K562 (cell line): ENCODE results near the gene UBE2Q1. TPM values are rescaled to one million over a fixed set of nuclear protein-coding genes. Genes with fewer than 3 reads are reported as not detected.

Experiments used
- ATAC-seq: fragments of 200-7000 bp; cut with Tn5 transposase; 3 replicates; pipeline ENCODE4 v1.9.1; 2020; ENCODE audit warnings: moderate library complexity
- Bru-seq: library from RNA; stranded (reverse); fragments of 400-500 nt; gene quantifications from one replicate; lab custom pipeline; 2021; lab: Mats Ljungman, UMichigan
- BruChase-seq, 2 experiments: library from RNA; stranded (reverse); fragments of 400-500 nt; gene quantifications; one replicate each; lab custom pipeline; 2021; lab: Mats Ljungman, UMichigan
- BruUV-seq: library from RNA; stranded (reverse); fragments of 400-500 nt; replicated peaks from 2 replicates; lab custom pipeline; 2021; lab: Mats Ljungman, UMichigan
- CTCF ChIA-PET: fragments of 300-600 bp; formaldehyde crosslinking; extraction: SDS; loops from one replicate; lab custom pipeline; 2021; ENCODE audit warnings: low intra/inter-chr PET ratio; lab: Yijun Ruan, JAX
- POLR2A ChIA-PET: fragments of 300-600, 350-650 bp; sonication (Branson Sonifier 250); formaldehyde crosslinking; extraction: SDS; loops from one replicate; lab custom pipeline; 2021; ENCODE audit warnings: antibody characterized with exemption, inconsistent platforms; lab: Yijun Ruan, JAX
- DNase-seq, 4 experiments: peaks; one replicate each; pipeline versions ENCODE4 v3.0.0 to v3.0.0-alpha.2; 2011 to 2018; ENCODE audit warnings: low spot score in 3 of 4, mixed read lengths in 3 of 4; ENCODE audit errors: extremely low read depth in 1 of 4
- FAIRE-seq: peaks from 2 replicates; lab custom pipeline; 2011; peaks lifted over from hg19 to GRCh38; lab: Jason Lieb, UNC
- H2AFZ ChIP-seq: 2 replicates; pipeline ENCODE4 v1.6.0; 2011; ENCODE audit warnings: low read depth, low read length, control low read depth, inconsistent platforms
- H3K27ac ChIP-seq: fragments of 200-600 bp; 3 replicates; pipeline ENCODE4 v1.8.0; 2011; ENCODE audit warnings: low read depth, mild to moderate bottlenecking, control low read depth, inconsistent platforms, low read length, moderate library complexity, mixed read lengths; ENCODE audit errors: extremely low read depth
- H3K27me3 ChIP-seq, 2 experiments: fragments of 300-600 bp in 1 of 2; 2 replicates in 1 of 2; 3 replicates in 1 of 2; pipeline versions ENCODE4 v1.6.0 to v1.8.0; 2011; ENCODE audit warnings: inconsistent platforms in 2 of 2, low read length in 2 of 2, mild to moderate bottlenecking in 1 of 2, mixed read lengths in 1 of 2, moderate library complexity in 1 of 2; ENCODE audit not compliant: control insufficient read depth in 2 of 2, insufficient read depth in 2 of 2
- H3K36me3 ChIP-seq: fragments of 300-600 bp; 3 replicates; pipeline ENCODE4 v1.8.0; 2011; ENCODE audit warnings: mild to moderate bottlenecking, low read length, inconsistent platforms; ENCODE audit not compliant: control insufficient read depth, insufficient read depth
- H3K4me1 ChIP-seq, 2 experiments: fragments of 200-600 bp in 1 of 2; replicated peaks in 1 of 2; 2 replicates in 1 of 2; 3 replicates in 1 of 2; pipeline versions ENCODE4 v1.5.1 to v1.8.0; 2011; ENCODE audit warnings: inconsistent platforms in 2 of 2, low read length in 2 of 2, mild to moderate bottlenecking in 1 of 2, mixed read lengths in 1 of 2, moderate library complexity in 1 of 2; ENCODE audit not compliant: control insufficient read depth in 2 of 2, insufficient read depth in 2 of 2
- H3K4me2 ChIP-seq: 2 replicates; pipeline ENCODE4 v1.6.1; 2011; ENCODE audit warnings: low read length, control low read depth, inconsistent platforms, mixed read lengths; ENCODE audit not compliant: insufficient read depth
- H3K4me3 ChIP-seq: fragments of 200-600 bp; sonication (generic), shearing (Covaris generic); 2 replicates; pipeline ENCODE4 v1.5.1; 2016; ENCODE audit warnings: control low read depth, inconsistent platforms
- H3K79me2 ChIP-seq: fragments of 200-600 bp; 3 replicates; pipeline ENCODE4 v1.8.0; 2011; ENCODE audit warnings: low read length, inconsistent platforms; ENCODE audit not compliant: control insufficient read depth, insufficient read depth
- H3K9ac ChIP-seq, 2 experiments: 2 replicates each; pipeline versions ENCODE4 v1.6.0 to v1.6.1; 2011; ENCODE audit warnings: low read depth in 2 of 2, low read length in 2 of 2, control low read depth in 1 of 2, inconsistent platforms in 1 of 2, mild to moderate bottlenecking in 1 of 2, mixed read lengths in 1 of 2; ENCODE audit not compliant: insufficient read depth in 1 of 2
- H3K9me1 ChIP-seq: one replicate; pipeline ENCODE4 v1.6.0; 2011; ENCODE audit warnings: inconsistent platforms, mild to moderate bottlenecking, low read length, moderate library complexity; ENCODE audit not compliant: control insufficient read depth, insufficient read depth
- H3K9me3 ChIP-seq: replicated peaks from 2 replicates; pipeline ENCODE4 v1.5.1; 2011; ENCODE audit warnings: low read depth, low read length, inconsistent platforms; ENCODE audit not compliant: control insufficient read depth, insufficient read depth
- H4K20me1 ChIP-seq: replicated peaks from 2 replicates; pipeline ENCODE4 v1.6.1; 2011; ENCODE audit warnings: low read length, inconsistent platforms, mixed read lengths; ENCODE audit not compliant: control insufficient read depth, insufficient read depth
- COPS2 ChIP-seq: fragments of 450-650 bp; conservative IDR thresholded peaks from 2 replicates; pipeline ENCODE4 v1.6.1; 2016; ENCODE audit warnings: mild to moderate bottlenecking, moderate library complexity
- ELF1 ChIP-seq: fragments of 200-800 bp; sonication (Bioruptor generic); IDR thresholded peaks from 2 replicates; pipeline ENCODE4 v1.6.1; 2016; ENCODE audit warnings: missing genetic modification characterization, missing compliant biosample characterization
- GATAD2B ChIP-seq: fragments of 450-650 bp; IDR thresholded peaks from 2 replicates; pipeline ENCODE4 v1.6.1; 2017; ENCODE audit warnings: mild to moderate bottlenecking, borderline replicate concordance
- HIVEP1 ChIP-seq: fragments of 250-450 bp; sonication (Bioruptor Pico); IDR thresholded peaks from 2 replicates; pipeline ENCODE4 v1.4.0; 2020; ENCODE audit warnings: mild to moderate bottlenecking
- TCF7L2 ChIP-seq: fragments of 150-350 bp; IDR thresholded peaks from 2 replicates; pipeline ENCODE4 v1.6.1; 2016; ENCODE audit warnings: low read depth, mild to moderate bottlenecking, low read length, moderate library complexity
- WGBS: fragments of 100-300 bp; shearing (Covaris generic); methylation state at CpG from one replicate; pipeline ENCODE4 v1.1.6; 2016; ENCODE audit warnings: low coverage, mixed read lengths; ENCODE audit not compliant: insufficient coverage; ENCODE audit errors: missing lambda C conversion rate; 5-methylcytosine and 5-hydroxymethylcytosine counted together
- in situ Hi-C: fragments of 300-500 bp; cut with MboI; formaldehyde crosslinking; loops from 4 replicates; pipeline ENCODE4 v1.15.0; 2018; ENCODE audit warnings: inconsistent platforms, mixed read lengths
- intact Hi-C: fragments of 100-400 bp; cut with micrococcal nuclease; formaldehyde crosslinking; loops from 2 replicates; pipeline ENCODE4 v1.14.2; 2022
- long read RNA-seq, 3 experiments: library from polyadenylated mRNA in 2 of 3; library from RNA in 1 of 3; unstranded in 2 of 3; stranded (forward) in 1 of 3; transcript quantifications; one replicate each; pipeline ENCODE4 v2.0.0, GENCODE V29; 2019 to 2022
- polyA minus RNA-seq, 3 experiments: library from RNA; depleted of rRNA, polyadenylated mRNA; stranded (reverse); fragments of >200 nt; gene quantifications; 2 replicates each; pipeline ENCODE4 v1.2.3, GENCODE V29; 2011
- polyA plus RNA-seq, 8 experiments: library from polyadenylated mRNA; depleted of rRNA in 4 of 8; stranded (reverse) in 5 of 8; unstranded in 3 of 8; fragments of >200 nt; fragmentation: Nextera tagmentation in 2 of 8; fragmentation: Illumina TruSeq in 1 of 8; extraction: Ambion mirVana in 2 of 8; extraction: Trizol in 1 of 8; gene quantifications; 2 replicates each; pipeline versions ENCODE4 v1.2.1 to v1.2.3, GENCODE V29; 2011 to 2014; ENCODE audit warnings: inconsistent platforms in 1 of 8, missing spikeins in 1 of 8
- total RNA-seq, 7 experiments: library from RNA; depleted of rRNA in 6 of 7; stranded (reverse); fragments of >200 nt in 6 of 7; fragmentation: Illumina TruSeq in 2 of 7; extraction: Trizol in 2 of 7; gene quantifications; 2 replicates each; pipeline versions ENCODE4 v1.2.1 to v1.2.3, GENCODE V29; 2011 to 2021; ENCODE audit warnings: low replicate concordance in 1 of 7

The UBE2Q1 gene
- total RNA-seq (2011; cell fraction: chromatin; rRNA removed; ENCODE audit: low replicate concordance), result 32.4 and 54.0 TPM in 2 replicates
- 26.2 and 28.7 TPM in 2 replicates for total RNA-seq (2011; cell fraction: nucleolus; rRNA removed)
- 24.3 and 36.3 TPM in 2 replicates for total RNA-seq (2011; cell fraction: nucleoplasm; rRNA removed)
- total RNA-seq (2014; rRNA removed), result 21.6 and 25.2 TPM in 2 replicates
- 28.5 and 32.1 TPM in 2 replicates for total RNA-seq (2014; rRNA removed; fragmentation: Illumina TruSeq; extraction: Trizol)
- 31.6 and 33.2 TPM in 2 replicates for total RNA-seq (2015; rRNA removed; fragmentation: Illumina TruSeq; extraction: Trizol)
- 58.8 and 62.4 TPM in 2 replicates for total RNA-seq (2021)
- 14.2 and 17.7 TPM in 2 replicates for polyA plus RNA-seq (2011; rRNA removed)
- polyA plus RNA-seq (2011; cell fraction: cytosol; rRNA removed), result 5.4 and 7.9 TPM in 2 replicates
- polyA plus RNA-seq (2011; cell fraction: nucleus; rRNA removed), result 33.8 and 37.6 TPM in 2 replicates
- 43.5 and 51.3 TPM in 2 replicates for polyA plus RNA-seq (2012)
- polyA plus RNA-seq (2014; fragmentation: Illumina TruSeq; extraction: Trizol), result 39.0 and 48.3 TPM in 2 replicates
- polyA plus RNA-seq (2014; fragmentation: Nextera tagmentation; extraction: Ambion mirVana), result 10 to 100 TPM in 1 of 2 experiments, 1 to 10 TPM in 1; 8.0 to 10.6 TPM
- polyA plus RNA-seq (2014; rRNA removed), result 17.9 and 27.6 TPM in 2 replicates
- polyA minus RNA-seq (2011; rRNA and poly(A)+ RNA removed), result 8.3 and 8.9 TPM in 2 replicates
- 12.8 and 15.7 TPM in 2 replicates for polyA minus RNA-seq (2011; cell fraction: cytosol; rRNA and poly(A)+ RNA removed)
- polyA minus RNA-seq (2011; cell fraction: nucleus; rRNA and poly(A)+ RNA removed), result 12.1 and 22.4 TPM in 2 replicates
- percentile 86 among the genes with signal in this experiment for Bru-seq, nascent RNA
- percentile 78 among the genes with signal in this experiment for BruChase-seq, experiment 1, labeled RNA remaining after a 2-hour chase
- BruChase-seq, experiment 2, labeled RNA remaining after a 6-hour chase, result percentile 86 among the genes with signal in this experiment
- long read RNA-seq, experiment 1, transcript UBE2Q1-201 (13 exons, 3,210 nt), result major isoform, 83 of 112 reads
- long read RNA-seq, experiment 1, partial matches to known transcripts, result 10 of 112 reads
- long read RNA-seq, experiment 1, other reads (novel, unspliced or antisense), result 18 of 112 reads
- long read RNA-seq, experiment 2, transcript UBE2Q1-201 (13 exons, 3,210 nt), result major isoform, 27 of 53 reads
- long read RNA-seq, experiment 2, partial matches to known transcripts, result 17 of 53 reads
- long read RNA-seq, experiment 2, other reads (novel, unspliced or antisense), result 9 of 53 reads
- long read RNA-seq, experiment 3, partial matches to known transcripts, result 3 of 5 reads
- long read RNA-seq, experiment 3, other reads (novel, unspliced or antisense), result 1 of 5 reads

- ChIA-PET CTCF (interaction anchor here (0.6 to 2.8 kb wide), 7 partner anchors 12 to 503 kb away, joined by 3 to 19 read pairs (median 4); no protein-coding TSS in a partner anchor), POLR2A (interaction anchor here (0.6 kb wide), 1 partner anchor 17 kb away, joined by 3 read pairs; no protein-coding TSS in a partner anchor)
- ATAC-seq (peak; percentile 6; the same call in 2 of the 3 replicates), FAIRE-seq (peak; percentile 51), DNase-seq (peak; percentile 32 to 85 (median 63))
- no peaks in the 10 kb centered on the region for H3K9me1 ChIP-seq
- WGBS, result under 1% methylated on average over 21 of the region's 69 CpGs
- in situ Hi-C loops (loop anchor here (5.0 kb wide), 1 partner anchor 71 kb away; no protein-coding TSS in a partner anchor), intact Hi-C loops (loop anchor here (2.0 to 5.0 kb wide), 5 partner anchors 199 to 529 kb away; partner anchors contain the start of genes EFNA4, PMVK and ZBTB7B)
- peak within 1 kb of the TSS; percentile 80 to 95 for H3K9ac ChIP-seq
- no peaks in the 10 kb centered on the region for H4K20me1 ChIP-seq
- peaks cover 31% of the 10 kb centered on the region for H3K36me3 ChIP-seq
- BruUV-seq, result no TSS peak
- peaks cover 0 to 3% of the 10 kb centered on the region in 2 experiments; a peak in 1 of 5 replicates for H3K27me3 ChIP-seq
- no peaks in the 10 kb centered on the region for H3K9me3 ChIP-seq
- peak within 1 kb of the TSS; percentile 95 for H2AFZ ChIP-seq
- H3K4me2 ChIP-seq, result peak within 1 kb of the TSS; percentile 99
- peak within 1 kb of the TSS; percentile 82 for H3K4me3 ChIP-seq
- H3K79me2 ChIP-seq, result peaks cover 27% of the 10 kb centered on the region
- peaks cover 18 to 21% of the 10 kb centered on the region in 2 experiments; a peak in 4 of 5 replicates for H3K4me1 ChIP-seq
- H3K27ac ChIP-seq, result peak within 1 kb of the TSS; percentile 82
- TF ChIP-seq GATAD2B (no peak), TCF7L2 (no peak), ELF1 (tag) (peak; percentile 95), HIVEP1 (CRISPR knock-in tag) (no peak), COPS2 (no peak)
Observed at GRCh38 chr1:154557939-154558719, at the start of gene UBE2Q1. TSS of gene UBE2Q1 (minus strand) at chr1:154558662. CDS start at chr1:154558553, 109 bp downstream.
